HT-29 (cell line): ENCODE measurements around the gene STK11IP. TPM values are rescaled to one million over a fixed set of nuclear protein-coding genes. Genes with fewer than 3 reads are reported as not detected.

Experiments
- DNase-seq: peaks from one replicate; pipeline ENCODE4 v3.0.0-alpha.2; 2015; ENCODE audit warnings: low spot score
- total RNA-seq: library from RNA; depleted of rRNA; stranded (reverse); fragments of >200 nt; shearing (Covaris generic); gene quantifications from 2 replicates; pipeline ENCODE4 v1.2.3, GENCODE V29; 2014

Gene STK11IP
- total RNA-seq, 1 experiment from 2014 or later = 28.1 TPM

DNA sequence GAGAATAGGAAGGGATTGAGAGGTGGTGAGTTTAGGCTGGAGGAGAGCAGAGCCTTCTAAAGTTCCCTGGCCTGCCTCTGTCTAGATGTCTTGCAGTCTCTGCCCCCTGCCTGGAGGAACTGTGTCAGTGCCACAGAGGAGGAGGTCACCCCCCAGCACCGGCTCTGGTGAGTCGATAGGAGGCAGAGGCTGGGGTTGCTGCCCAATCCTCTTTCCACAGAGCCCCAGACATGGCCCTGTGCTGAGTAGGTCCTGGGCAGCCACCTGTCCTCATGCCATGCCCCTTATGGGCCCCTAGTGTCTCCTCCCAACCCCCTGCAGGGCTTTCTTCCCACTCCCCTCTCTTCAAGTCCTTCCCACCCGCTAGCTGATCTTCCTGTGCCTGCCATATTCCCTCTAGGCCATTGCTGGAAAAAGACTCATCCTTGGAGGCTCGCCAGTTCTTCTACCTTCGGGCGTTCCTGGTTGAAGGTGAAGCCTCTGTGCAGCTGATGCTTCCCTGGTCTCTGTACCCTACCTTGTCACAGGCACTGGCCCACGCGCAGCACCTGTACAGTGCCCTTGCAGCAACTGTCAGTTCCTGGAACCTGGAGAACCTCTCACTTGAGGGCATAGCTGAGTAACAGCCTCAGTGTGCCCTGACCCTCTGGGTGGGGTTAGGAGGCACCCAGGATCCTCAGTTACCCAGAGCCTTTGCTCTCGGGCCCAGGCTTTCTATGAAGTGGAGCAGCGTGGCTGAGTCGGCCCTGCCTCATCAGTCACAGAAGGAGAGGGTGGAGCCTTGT is 16.6 kb downstream of the STK11IP start:
- DNase-seq = no peak

DNA sequence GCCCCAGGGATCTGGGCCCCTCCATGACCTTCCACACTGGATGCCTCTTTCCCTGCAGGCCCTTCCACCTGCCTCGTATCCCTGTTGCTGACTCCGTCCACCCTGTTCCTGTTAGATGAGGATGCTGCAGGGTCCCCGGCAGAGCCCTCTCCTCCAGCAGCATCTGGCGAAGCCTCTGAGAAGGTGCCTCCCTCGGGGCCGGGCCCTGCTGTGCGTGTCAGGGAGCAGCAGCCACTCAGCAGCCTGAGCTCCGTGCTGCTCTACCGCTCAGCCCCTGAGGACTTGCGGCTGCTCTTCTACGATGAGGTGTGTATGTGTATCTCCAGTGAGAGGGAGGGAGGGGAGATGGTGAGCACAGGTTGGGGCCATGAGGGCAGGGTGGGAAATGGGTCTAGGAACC is 17.4 kb downstream of the STK11IP start:
- DNase-seq = no peak

DNA sequence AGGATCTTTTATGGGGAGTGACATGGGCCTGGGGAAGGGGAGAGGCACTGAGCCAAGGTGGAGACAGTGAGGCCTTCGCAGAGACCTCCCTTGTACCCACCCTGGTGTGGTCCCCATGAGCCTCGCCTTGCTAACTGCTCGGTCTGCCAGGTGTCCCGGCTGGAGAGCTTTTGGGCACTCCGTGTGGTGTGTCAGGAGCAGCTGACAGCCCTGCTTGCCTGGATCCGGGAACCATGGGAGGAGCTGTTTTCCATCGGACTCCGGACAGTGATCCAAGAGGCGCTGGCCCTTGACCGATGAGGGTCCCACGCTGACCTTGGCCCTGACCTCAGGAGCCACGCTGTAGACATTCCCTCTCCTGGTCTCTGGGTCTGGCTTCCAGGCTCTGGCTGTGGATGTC is 18.2 kb downstream of the STK11IP start:
- no peak for DNase-seq

DNA sequence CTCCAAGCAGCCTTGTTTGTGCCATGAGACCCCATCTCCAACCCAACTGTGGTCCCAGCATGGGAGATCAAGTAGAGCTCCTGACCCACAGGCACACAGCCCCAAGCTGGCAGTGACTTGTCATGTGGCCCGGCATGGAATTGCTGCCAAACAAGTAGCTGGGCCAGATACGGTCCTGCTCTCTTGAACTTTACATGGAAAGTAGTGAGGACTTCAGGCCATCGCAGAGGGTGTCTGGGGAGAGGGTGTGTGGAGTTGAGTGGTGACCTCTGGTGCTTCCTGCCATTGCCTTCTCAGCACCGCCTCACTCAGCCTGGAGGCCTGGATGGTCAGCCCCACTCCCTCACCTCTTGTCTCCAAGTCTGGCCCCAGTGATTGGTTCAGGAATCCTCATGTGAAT is 18.9 kb downstream of the STK11IP start:
- DNase-seq = no peak

DNA sequence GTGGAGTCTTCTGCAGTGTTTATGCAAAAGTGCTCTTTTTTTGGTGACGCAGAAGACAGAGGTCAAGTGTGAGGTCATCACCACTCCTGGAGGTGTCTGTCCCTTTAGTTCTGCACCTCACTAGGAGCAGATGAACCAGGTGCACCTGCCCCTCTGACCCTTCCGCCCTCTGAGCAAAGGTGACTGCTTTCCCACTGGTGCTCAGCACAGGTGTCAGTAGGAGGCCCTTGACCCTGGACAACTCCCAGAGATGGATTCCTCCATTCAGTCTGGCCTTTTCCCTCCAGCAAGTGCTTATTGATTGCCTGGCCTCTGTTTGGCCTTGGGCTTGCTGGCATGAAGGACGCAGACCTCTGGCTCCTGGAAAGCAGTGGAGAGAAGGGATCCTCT is 21.1 kb downstream of the STK11IP start:
- no peak for DNase-seq

DNA sequence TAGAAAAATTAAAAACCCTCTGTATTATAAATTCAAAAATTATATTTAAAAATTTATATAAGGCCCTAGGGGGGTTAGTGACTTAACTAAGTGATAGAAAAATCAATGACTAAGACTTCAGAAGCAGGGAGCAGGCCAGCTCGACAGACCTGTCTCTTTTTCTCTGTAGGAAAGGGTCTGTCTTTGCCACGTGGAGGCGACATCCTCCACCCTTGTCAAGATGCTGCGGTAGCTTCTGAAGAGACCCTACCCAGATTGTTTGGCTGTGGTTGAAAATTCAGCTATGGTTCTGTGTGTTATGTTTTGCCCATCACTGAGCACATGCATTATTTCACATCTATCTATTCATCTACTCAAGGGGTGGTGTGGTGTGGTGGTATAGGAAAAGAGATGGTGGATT is 21.6 kb downstream of the STK11IP start:
- no peak for DNase-seq

DNA sequence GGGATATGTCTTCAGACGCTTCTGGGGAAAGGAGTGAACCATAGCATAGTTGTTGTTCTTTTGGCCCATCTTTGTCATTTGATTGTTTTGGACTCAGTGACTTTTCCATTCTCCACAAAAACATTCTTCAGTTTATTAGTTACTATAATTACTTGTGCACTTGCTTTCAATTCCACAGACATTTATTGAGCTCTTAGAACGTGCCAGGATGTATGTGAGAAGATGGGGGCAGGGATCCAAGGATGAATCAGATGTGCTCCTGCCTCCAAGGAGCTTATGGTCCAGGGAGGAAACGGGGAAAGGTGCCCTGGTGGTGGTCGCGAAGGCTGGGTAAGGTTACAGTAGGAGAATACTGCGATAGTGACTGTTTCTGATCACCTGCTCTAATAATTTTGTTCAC is 22.9 kb downstream of the STK11IP start:
- no peak for DNase-seq

DNA sequence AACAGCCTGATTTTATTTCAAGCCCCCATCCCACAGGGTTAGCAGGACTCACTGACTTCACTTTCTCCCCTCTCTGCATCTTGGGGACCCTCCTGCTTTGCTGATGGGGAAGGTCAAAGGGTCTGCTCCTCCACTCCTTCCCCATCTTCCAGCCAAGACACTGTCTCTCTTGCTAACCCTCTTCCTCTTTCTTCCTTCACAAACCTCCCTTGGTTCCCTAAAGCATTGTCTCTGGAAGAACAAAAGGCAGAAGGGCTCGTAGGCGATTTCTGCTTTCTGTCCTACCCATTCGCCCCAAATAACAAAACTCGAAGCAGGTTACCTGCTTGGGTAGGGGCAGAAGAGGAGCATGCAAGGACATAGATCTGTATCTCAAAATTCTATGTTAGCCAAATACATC is 24.3 kb downstream of the STK11IP start:
- no peak for DNase-seq

DNA sequence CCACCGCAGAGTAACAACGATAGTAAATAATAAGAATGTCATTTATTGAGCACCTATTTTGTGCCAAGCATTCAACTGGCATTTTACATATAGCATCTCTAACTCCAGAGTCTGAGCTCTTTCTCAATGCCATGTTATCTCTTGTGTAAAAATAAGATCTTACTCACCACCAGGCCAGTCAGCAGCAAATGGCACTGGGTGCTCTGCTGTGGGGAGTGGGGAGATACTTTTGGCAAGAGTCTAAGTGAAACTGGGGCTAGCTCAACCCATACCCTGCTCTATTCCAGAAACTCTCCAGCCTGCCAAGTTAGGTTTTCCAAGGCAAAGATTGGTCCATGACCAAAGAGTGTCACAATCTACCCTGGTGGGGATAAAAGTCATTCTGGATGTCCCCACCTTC is 24.8 kb downstream of the STK11IP start:
- DNase-seq = no peak

DNA sequence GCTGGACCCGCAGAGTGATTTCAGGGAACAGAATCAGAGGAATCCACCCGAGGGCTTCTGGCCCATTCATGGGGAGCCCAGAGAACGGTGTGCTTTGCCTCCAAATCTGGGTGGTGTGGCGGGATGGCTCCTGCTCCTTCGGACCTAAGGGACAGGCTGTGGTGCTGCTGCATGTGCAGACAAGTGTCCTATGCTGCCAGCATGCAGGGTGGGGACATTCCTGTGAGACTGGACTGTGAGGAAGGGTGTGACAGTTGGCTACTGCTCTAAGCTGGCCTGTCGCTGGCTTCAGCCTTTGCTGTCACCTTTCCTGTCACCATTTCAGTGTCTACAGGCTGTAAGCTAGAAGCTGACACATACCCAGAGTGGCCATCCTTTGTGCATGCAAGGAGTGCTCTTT is 26.9 kb downstream of the STK11IP start:
- DNase-seq = no peak

DNA sequence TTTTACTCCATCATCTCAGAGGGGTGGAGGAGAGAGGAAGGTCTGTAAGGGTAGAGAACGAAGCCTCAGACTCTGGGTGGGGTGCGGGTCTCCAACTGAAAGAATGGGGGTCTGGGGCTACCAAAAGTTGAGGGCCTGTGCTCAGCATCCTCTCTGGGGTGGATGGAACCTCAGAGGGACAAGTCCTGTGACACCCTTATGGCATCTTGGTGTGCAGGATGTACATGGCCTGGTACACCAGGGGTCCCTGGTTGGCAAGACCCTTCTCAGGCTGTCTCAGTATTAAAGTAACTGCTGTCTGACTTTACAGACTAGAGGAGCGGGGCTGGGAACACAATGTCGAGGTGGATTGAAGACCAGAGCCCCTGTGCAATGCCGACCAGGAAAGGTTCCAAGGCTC is 27.5 kb downstream of the STK11IP start:
- no peak for DNase-seq

DNA sequence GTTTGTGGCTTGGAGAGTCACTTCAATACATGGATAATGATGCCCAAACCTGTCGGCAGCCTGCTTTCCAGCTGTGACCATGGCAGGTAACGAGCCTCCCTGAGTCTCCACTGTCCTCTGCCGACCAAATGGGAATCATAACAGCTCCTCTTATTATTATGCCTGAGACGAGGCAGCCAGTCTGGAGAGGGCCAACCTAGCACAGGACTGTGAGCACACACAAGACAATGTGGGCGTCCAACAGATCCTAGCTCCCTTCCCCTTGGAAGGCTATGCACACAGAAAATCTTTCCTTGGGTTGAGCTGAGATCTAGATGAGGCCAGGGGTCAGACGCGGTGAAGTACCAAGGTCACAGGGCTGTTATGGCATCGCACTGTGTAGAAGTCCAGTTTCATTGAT is 28.9 kb downstream of the STK11IP start:
- DNase-seq = no peak

DNA sequence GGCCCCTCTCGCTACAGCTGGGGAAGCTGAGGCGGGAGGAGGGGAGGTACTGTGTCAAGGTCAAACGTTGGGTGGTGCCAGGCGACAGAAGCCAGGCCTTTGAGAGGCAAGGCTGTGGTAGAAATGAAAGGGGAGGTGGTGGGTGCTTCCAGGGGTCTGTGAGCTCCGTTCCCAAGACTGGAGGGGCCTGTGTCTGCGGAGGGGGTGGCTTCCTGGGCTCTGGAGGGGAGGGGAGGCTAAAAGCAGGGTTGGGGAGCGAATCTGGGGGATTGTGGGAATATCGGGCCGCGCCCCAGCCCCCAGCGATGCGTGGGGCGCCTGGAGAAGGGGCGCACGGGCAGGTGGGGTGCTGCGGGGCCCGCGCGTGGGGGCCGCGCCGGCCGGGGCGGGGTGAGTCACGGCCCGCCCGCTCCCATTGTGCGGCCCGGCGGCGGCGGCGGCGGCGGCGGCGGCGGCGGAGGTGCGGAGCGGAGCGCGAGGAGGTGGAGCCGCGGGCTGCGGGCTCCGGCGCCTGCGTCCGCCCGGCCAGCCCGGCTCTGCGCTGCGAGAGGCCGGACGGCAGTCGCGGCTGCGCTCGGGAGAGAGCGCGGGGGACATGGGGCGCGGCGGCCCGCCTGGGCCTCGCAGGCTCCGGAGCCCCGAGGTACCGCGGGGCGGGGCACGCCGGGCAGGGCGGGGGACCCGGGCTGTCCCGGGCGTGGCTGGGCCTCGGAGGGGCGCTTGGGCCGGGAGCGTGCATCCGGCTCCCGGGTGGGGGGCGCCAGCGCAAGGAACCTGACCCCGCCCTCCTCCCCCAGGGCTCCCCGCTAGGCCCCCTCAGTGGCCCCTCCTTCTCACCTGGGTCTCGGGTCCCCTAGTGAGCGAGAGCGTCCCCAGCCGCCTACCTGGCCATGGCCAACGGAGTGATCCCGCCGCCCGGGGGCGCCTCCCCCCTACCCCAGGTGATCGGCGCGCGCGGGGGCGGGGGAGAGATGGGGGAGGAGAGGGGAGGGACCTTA is 29.7 kb downstream of the STK11IP start, which contains the start of gene SLC4A3:
Gene SLC4A3, plus strand, starts transcription at position 528 of the 998 bp plus-strand sequence. Its CDS starts 363 bp downstream, at position 891.
- DNase-seq = no peak

DNA sequence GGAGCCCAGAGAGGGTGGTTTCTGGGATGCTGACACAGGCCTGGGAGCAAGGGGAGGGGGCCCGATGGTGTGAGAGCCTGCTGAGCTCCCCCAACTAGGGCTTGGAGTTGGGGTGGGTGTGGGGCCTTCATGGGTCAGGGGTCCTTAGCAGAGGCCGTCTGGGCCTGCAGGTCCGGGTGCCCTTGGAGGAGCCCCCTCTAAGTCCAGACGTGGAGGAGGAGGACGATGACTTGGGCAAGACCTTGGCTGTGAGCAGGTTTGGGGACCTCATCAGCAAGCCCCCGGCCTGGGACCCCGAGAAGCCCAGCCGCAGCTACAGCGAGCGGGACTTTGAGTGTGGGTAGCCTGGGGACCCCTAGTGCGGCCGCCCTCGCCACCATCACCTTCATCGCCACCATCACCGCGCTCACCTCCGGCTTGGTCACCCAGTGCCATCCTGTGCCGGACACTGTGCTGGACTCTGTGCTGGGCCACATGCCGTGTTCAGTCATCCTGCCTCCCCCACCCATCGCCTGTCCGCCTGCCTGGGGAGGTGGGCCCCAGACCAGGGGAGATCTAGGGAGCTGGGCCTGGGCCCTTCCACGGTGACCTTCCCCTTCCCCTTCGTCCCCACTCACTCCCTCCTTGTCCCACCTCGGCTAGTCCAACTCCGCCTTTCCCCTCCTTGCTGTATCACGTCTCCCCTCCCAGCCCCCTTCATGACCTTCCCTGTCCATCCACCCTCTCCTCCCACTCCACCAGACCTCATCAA is 30.8 kb downstream of the STK11IP start:
- DNase-seq = no peak

DNA sequence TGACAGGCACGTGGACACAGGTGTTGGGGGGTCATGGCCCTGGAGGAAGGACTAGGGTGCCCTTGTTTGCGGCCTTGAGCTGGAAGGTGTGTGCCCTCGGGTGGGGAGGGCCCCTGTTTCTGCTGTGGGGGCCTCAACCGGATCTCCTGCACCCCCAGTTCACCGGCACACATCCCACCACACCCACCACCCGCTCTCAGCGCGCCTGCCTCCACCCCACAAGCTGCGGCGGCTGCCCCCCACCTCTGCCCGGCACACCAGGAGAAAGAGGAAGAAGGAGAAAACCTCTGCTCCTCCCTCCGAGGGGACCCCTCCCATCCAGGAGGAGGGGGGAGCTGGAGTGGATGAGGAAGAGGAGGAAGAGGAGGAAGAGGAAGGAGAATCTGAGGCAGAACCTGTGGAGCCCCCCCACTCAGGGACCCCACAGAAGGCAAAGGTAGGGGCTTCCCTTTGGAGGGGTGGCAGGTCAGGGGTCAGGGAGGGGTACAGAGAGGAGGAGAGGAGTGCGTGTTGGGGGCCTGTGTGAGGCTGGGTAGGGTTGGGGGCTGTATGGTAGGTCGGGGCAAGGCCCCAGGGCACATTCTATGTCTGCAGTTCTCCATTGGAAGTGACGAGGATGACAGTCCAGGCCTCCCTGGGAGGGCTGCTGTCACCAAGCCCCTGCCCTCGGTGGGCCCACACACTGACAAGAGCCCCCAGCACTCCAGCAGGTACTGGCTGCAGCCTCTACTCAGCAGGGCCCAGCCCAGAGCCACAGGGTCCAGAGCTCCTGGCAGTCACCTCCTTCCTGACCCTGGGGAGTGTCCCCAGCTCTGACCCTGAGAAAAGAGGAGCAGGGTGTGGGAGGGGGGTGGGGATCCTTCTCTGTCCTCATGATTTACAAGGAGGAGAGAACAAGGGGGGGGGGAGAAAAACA is 31.6 kb downstream of the STK11IP start:
- no peak for DNase-seq

DNA sequence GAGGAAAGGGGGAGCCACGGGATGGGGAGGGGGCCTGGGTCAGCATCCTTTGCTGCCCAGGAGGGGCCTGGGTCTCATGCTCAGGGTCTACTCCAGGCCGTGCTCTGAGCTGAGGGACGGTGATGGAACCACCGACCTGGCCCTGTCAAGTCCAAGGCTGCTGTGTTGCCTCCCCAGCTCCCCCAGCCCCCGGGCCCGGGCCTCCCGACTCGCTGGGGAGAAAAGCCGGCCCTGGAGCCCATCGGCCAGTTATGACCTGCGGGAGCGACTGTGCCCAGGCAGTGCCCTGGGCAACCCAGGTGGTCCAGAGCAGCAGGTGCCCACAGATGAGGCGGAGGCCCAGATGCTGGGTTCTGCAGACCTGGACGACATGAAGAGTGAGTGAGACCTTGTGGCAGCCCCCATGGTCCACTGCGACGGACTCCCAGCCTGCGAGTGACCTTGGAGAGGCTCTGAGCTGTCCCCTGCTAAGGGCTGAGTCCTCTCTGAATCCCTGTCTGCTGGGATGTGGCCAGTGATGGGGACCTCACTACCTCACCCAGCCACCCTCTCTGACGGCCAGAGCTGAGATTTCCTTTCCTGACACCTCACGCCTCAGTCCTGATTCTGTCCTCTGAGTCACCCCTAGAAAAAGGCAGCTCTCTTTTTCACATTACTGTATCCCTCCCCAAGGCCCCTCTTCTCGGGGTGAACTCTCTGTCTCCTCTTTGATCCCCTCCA is 32.5 kb downstream of the STK11IP start:
- no peak for DNase-seq

DNA sequence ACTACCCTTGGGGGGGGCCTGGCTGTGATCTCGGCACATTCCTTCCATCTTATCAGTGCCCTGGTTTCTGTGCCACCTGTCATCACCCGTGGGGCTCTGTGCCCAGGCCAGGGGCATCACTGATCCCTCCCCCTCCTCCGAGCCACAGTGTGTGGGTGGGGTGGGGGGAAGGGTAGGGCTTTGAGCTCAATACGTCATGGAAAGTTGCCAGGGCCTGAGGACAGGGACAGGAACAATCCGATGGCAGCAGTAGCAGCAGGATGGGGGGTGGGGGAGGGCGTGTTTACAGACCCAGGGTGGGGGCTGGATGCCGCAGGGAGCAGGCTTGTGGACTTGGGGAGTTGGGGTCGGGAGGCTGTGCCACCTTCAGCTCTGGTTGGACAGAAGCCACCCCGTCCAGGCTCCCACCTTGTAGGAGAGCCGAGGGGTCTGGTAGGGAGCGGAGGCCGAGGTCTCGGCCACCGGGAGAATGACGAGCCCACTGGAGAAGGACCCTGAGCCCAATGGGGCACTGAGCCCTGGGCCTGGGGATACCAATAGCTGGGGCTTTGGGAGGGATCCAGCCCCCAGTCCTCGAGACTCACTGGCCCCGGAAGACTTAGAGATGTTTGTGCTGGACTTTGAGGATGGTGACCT is 33.2 kb downstream of the STK11IP start:
- DNase-seq = no peak

DNA sequence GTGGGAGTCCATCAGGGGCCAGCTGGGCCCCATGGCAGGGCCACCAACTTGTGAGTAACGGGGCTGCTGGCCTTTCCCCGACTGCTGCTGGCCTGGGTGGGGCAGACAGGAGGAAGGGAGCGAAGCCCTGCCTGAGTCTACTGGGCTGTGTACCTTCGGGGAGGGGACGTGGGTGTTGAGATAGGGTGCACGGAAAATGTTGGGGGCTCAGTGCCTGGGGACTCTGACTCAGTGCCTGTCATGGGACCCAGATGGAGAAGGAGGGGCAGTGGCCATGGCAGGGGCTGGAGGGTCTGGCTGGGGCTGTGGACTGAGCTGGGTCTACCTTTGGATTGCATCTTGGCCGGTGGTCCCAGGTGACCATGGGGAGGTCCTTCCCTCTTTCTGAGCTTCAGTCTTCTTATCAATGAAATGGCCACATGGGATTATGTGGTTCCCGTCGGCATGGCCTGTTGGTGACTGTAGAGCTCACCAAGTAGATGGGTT is 33.8 kb downstream of the STK11IP start:
- no peak for DNase-seq
